ENCODE results near the gene TSPAN11.

TSPAN11 gene

GRCh38 chr12:30930641-30931040, 4.1 kb downstream of the TSPAN11 start:
- Histone ChIP-seq H3K4me3 (ENCODE audit: severe bottlenecking) (no peak overlapping the region), H3K27ac (ENCODE audit: poor library complexity, severe bottlenecking) (no peak overlapping the region), H3K9me3 (ENCODE audit: severe bottlenecking) (no peaks in the 10 kb centered on the region), H3K36me3 (ENCODE audit: low read depth) (no peaks in the 10 kb centered on the region), H3K4me1 (ENCODE audit: insufficient read depth, poor library complexity, severe bottlenecking) (no peaks in the 10 kb centered on the region), H3K27me3 (ENCODE audit: insufficient read depth, poor library complexity, severe bottlenecking) (peaks cover 13% of the 10 kb centered on the region)
- DNase-seq (ENCODE audit: low spot score): no peak
- no peak for TF ChIP-seq CTCF (IDR thresholded peaks at IDR 0.05; ENCODE audit: poor library complexity, severe bottlenecking)
- no peak for ATAC-seq (ENCODE audit: low read depth)

- no peaks in the 10 kb centered on the region for H3K36me3 ChIP-seq (ENCODE audit: low read depth)
- H3K9me3 ChIP-seq (ENCODE audit: severe bottlenecking): no peaks in the 10 kb centered on the region
- H3K27me3 ChIP-seq (ENCODE audit: insufficient read depth, poor library complexity, severe bottlenecking): no peaks in the 10 kb centered on the region
- no peak overlapping the region for H3K4me3 ChIP-seq (ENCODE audit: severe bottlenecking)
- no peak for ATAC-seq (ENCODE audit: low read depth)
- no peak for DNase-seq (ENCODE audit: low spot score)
- no peak overlapping the region for H3K27ac ChIP-seq (ENCODE audit: poor library complexity, severe bottlenecking)
- H3K4me1 ChIP-seq (ENCODE audit: insufficient read depth, poor library complexity, severe bottlenecking): no peaks in the 10 kb centered on the region
- TF ChIP-seq CTCF (IDR thresholded peaks at IDR 0.05; ENCODE audit: poor library complexity, severe bottlenecking): no peak
Observed at GRCh38 chr12:30932881-30933280, 6.3 kb downstream of the TSPAN11 start.

GRCh38 chr12:30934811-30935210, 8.3 kb downstream of the TSPAN11 start:
- no peak for TF ChIP-seq CTCF (IDR thresholded peaks at IDR 0.05; ENCODE audit: poor library complexity, severe bottlenecking)
- Histone ChIP-seq H3K27ac (ENCODE audit: poor library complexity, severe bottlenecking) (no peak overlapping the region), H3K4me3 (ENCODE audit: severe bottlenecking) (no peak overlapping the region), H3K9me3 (ENCODE audit: severe bottlenecking) (no peaks in the 10 kb centered on the region), H3K27me3 (ENCODE audit: insufficient read depth, poor library complexity, severe bottlenecking) (no peaks in the 10 kb centered on the region), H3K36me3 (ENCODE audit: low read depth) (no peaks in the 10 kb centered on the region), H3K4me1 (ENCODE audit: insufficient read depth, poor library complexity, severe bottlenecking) (no peaks in the 10 kb centered on the region)
- ATAC-seq (ENCODE audit: low read depth): no peak
- no peak for DNase-seq (ENCODE audit: low spot score)

- no peak for ATAC-seq (ENCODE audit: low read depth)
- Histone ChIP-seq H3K9me3 (ENCODE audit: severe bottlenecking) (no peaks in the 10 kb centered on the region), H3K36me3 (ENCODE audit: low read depth) (no peaks in the 10 kb centered on the region), H3K27ac (ENCODE audit: poor library complexity, severe bottlenecking) (no peak overlapping the region), H3K4me1 (ENCODE audit: insufficient read depth, poor library complexity, severe bottlenecking) (no peaks in the 10 kb centered on the region), H3K27me3 (ENCODE audit: insufficient read depth, poor library complexity, severe bottlenecking) (no peaks in the 10 kb centered on the region), H3K4me3 (ENCODE audit: severe bottlenecking) (no peak overlapping the region)
- DNase-seq (ENCODE audit: low spot score): no peak
- TF ChIP-seq CTCF (IDR thresholded peaks at IDR 0.05; ENCODE audit: poor library complexity, severe bottlenecking): no peak
Observed at GRCh38 chr12:30936036-30936435, 9.5 kb downstream of the TSPAN11 start.

GRCh38 chr12:30939234-30939633, 12.7 kb downstream of the TSPAN11 start:
- Histone ChIP-seq H3K9me3 (ENCODE audit: severe bottlenecking) (no peaks in the 10 kb centered on the region), H3K4me3 (ENCODE audit: severe bottlenecking) (no peak overlapping the region), H3K36me3 (ENCODE audit: low read depth) (no peaks in the 10 kb centered on the region), H3K4me1 (ENCODE audit: insufficient read depth, poor library complexity, severe bottlenecking) (no peaks in the 10 kb centered on the region), H3K27me3 (ENCODE audit: insufficient read depth, poor library complexity, severe bottlenecking) (no peaks in the 10 kb centered on the region), H3K27ac (ENCODE audit: poor library complexity, severe bottlenecking) (no peak overlapping the region)
- ATAC-seq (ENCODE audit: low read depth) (no peak), DNase-seq (ENCODE audit: low spot score) (no peak)
- TF ChIP-seq CTCF (IDR thresholded peaks at IDR 0.05; ENCODE audit: poor library complexity, severe bottlenecking): no peak

Data from RWPE2 (cell line).